ENCODE measurements around the gene CLDN6. TPM values are rescaled to one million over a fixed set of nuclear protein-coding genes. Genes with fewer than 3 reads are reported as not detected.

Gene CLDN6
- total and polyA plus RNA-seq, 9 of the 15 experiments (the other 6 are each of a cell fraction or from before 2014, with no cell fraction given), result 0.22 to 0.75 (median 0.38) TPM; not detected in 3

DNA sequence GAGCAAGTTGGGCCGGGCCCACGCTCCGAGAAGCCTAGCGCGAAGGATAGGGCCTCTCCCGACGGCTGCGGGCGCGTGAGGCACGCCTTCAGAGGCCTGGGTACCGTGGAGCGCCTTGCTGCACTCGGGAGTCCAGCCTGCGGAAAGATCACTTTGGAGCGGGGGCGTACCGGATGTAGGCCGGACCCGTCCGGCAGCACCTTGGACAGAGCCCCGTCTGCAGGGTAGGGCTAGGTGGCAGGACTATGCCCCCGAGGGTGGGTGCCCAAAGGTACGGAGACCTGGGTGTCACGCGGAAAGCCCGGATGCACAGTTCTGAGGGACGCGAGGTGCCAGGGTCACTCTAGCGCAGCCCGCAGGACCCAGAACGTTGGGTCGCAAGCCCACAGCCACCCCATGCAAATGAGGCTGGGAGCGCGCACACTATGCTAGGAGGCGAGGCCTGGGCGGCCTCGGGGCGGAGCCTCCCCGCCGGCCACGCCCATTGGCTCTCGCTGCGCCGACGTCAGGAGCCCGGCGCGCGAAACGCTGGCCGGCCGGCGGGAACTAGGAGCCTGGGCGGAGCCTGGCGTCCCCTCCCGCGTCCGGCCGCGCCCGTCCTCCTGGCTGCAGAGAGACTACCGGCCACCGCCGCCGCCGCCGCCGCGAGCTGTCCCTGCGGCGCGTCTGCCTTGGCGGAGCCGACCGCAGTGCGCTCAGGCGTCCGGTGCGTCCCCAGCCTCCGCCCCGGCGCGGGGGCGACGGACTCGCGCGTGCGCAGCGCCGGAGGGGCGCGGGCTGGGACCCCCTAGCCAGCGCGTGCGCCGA is 49.0 kb downstream of the CLDN6 start, which contains the start of gene PAQR4 (continued):
- TF ChIP-seq, protein P1, sequence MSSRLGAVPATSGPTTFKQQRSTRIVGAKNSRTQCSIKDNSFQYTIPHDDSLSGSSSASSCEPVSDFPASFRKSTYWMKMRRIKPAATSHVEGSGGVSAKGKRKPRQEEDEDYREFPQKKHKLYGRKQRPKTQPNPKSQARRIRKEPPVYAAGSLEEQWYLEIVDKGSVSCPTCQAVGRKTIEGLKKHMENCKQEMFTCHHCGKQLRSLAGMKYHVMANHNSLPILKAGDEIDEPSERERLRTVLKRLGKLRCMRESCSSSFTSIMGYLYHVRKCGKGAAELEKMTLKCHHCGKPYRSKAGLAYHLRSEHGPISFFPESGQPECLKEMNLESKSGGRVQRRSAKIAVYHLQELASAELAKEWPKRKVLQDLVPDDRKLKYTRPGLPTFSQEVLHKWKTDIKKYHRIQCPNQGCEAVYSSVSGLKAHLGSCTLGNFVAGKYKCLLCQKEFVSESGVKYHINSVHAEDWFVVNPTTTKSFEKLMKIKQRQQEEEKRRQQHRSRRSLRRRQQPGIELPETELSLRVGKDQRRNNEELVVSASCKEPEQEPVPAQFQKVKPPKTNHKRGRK (tag; IDR thresholded peaks at IDR 0.05), result no peak
- TF ChIP-seq, protein P2, sequence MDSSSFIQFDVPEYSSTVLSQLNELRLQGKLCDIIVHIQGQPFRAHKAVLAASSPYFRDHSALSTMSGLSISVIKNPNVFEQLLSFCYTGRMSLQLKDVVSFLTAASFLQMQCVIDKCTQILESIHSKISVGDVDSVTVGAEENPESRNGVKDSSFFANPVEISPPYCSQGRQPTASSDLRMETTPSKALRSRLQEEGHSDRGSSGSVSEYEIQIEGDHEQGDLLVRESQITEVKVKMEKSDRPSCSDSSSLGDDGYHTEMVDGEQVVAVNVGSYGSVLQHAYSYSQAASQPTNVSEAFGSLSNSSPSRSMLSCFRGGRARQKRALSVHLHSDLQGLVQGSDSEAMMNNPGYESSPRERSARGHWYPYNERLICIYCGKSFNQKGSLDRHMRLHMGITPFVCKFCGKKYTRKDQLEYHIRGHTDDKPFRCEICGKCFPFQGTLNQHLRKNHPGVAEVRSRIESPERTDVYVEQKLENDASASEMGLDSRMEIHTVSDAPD (CRISPR knock-in tag; IDR thresholded peaks at IDR 0.05), result no peak
- peak; percentile 58 for TF ChIP-seq BCOR (IDR thresholded peaks at IDR 0.05)
- TF ChIP-seq ADNP (tag; IDR thresholded peaks at IDR 0.05), result no peak
- no peak for TF ChIP-seq RBM25 (IDR thresholded peaks at IDR 0.05; ENCODE audit: low read depth, low read length, severe bottlenecking)
- no peak for TF ChIP-seq ELF4 (CRISPR knock-in tag; IDR thresholded peaks at IDR 0.05)
- TF ChIP-seq MBD2 (IDR thresholded peaks at IDR 0.05; ENCODE audit: borderline replicate concordance, low read depth), result no peak
- no peak for TF ChIP-seq ZNF696 (CRISPR knock-in tag; conservative IDR thresholded peaks at IDR 0.05)
- TF ChIP-seq TAF1 (IDR thresholded peaks at IDR 0.05; ENCODE audit: control insufficient read depth, extremely low read depth, insufficient read depth, low read length, severe bottlenecking), result peak; percentile 67
- no peak for TF ChIP-seq SPI1 (IDR thresholded peaks at IDR 0.05; ENCODE audit: borderline replicate concordance, low read depth, low read length)
- peak; percentile 98 for TF ChIP-seq SAP30 (IDR thresholded peaks at IDR 0.05; ENCODE audit: borderline replicate concordance, insufficient read depth, low read depth, low read length, poor library complexity, severe bottlenecking)
- TF ChIP-seq HNRNPH1 (optimal IDR thresholded peaks at IDR 0.05; ENCODE audit: low read depth, low read length), result no peak
- no peak for TF ChIP-seq BRF1 (IDR thresholded peaks at IDR 0.05; ENCODE audit: borderline replicate concordance, extremely low read depth, insufficient read length)
- TF ChIP-seq, protein P3, sequence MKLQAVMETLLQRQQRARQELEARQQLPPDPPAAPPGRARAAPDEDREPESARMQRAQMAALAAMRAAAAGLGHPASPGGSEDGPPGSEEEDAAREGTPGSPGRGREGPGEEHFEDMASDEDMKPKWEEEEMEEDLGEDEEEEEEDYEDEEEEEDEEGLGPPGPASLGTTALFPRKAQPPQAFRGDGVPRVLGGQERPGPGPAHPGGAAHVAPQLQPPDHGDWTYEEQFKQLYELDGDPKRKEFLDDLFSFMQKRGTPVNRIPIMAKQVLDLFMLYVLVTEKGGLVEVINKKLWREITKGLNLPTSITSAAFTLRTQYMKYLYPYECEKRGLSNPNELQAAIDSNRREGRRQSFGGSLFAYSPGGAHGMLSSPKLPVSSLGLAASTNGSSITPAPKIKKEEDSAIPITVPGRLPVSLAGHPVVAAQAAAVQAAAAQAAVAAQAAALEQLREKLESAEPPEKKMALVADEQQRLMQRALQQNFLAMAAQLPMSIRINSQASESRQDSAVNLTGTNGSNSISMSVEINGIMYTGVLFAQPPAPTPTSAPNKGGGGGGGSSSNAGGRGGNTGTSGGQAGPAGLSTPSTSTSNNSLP (IDR thresholded peaks at IDR 0.05; ENCODE audit: borderline replicate concordance, low read depth, low read length), result no peak
- TF ChIP-seq EHMT2 (IDR thresholded peaks at IDR 0.05), result peak; percentile 99
- TF ChIP-seq KDM2B (CRISPR knock-in tag; IDR thresholded peaks at IDR 0.05), result no peak
- peak; percentile 47; the same call in 1 of the 2 replicates for TF ChIP-seq TRIM28 (IDR thresholded peaks at IDR 0.05)
- no peak for TF ChIP-seq EWSR1 (IDR thresholded peaks at IDR 0.05; ENCODE audit: borderline replicate concordance, low read depth, partially characterized antibody)
- TF ChIP-seq BRCA1 (IDR thresholded peaks at IDR 0.05), result no peak
- no peak for TF ChIP-seq BRCA1 (CRISPR knock-in tag; IDR thresholded peaks at IDR 0.05)
- TF ChIP-seq CHD2 (IDR thresholded peaks at IDR 0.05; ENCODE audit: low read depth, low read length), result no peak
- no peak for TF ChIP-seq ZNF561 (CRISPR knock-in tag; conservative IDR thresholded peaks at IDR 0.05)
- no peak for TF ChIP-seq ZNF699 (CRISPR knock-in tag; IDR thresholded peaks at IDR 0.05; ENCODE audit: insufficient replicate concordance)
- TF ChIP-seq ZNF57 (CRISPR knock-in tag; IDR thresholded peaks at IDR 0.05), result no peak
- no peak for TF ChIP-seq CCAR2 (IDR thresholded peaks at IDR 0.05; ENCODE audit: low read depth, low read length)

Data from K562 (cell line).